ENCODE results near the gene TIMP4. TPM values are rescaled to one million over a fixed set of nuclear protein-coding genes. Genes with fewer than 3 reads are reported as not detected.

The TIMP4 gene
- polyA plus RNA-seq, 2 of the 4 experiments (the other 2 are of a cell fraction), result 15.7 to 16.0 TPM

GRCh38 chr3:12186515-12187286, 28.0 kb upstream of the TIMP4 start:
- FAIRE-seq (no peak), DNase-seq (ENCODE audit: low read depth in 1 of 2, low spot score in 1 of 2) (no peak), ATAC-seq (no peak)
- Histone ChIP-seq H3K4me1 (peaks cover 19% of the 10 kb centered on the region), H3K4me2 (no peak overlapping the region), H3K4me3 (no peak overlapping the region), H3K9me3 (no peaks in the 10 kb centered on the region), H3K27ac (peak overlapping the region; percentile 64 to 90; a peak in 5 of 6 replicates)
- WGBS (ENCODE audit: missing lambda C conversion rate), result 89% methylated on average over 5 of the region's 8 CpGs
- ChIA-PET POLR2A (interaction anchor here (0.9 kb wide), 1 partner anchor 28 kb away, joined by 5 read pairs; the partner anchor contains the start of gene TIMP4), CTCF (interaction anchor here (0.9 to 32.2 kb wide), 6 partner anchors 8 to 293 kb away, joined by 3 to 976 read pairs (median 5); partner anchors contain the start of gene TIMP4)
- TF ChIP-seq ESRRA (IDR thresholded peaks at IDR 0.05; ENCODE audit: borderline replicate concordance, low read length) (no peak), REST (IDR thresholded peaks at IDR 0.05) (no peak), HEYL (CRISPR knock-in tag; IDR thresholded peaks at IDR 0.05) (no peak), FOSB (CRISPR knock-in tag; IDR thresholded peaks at IDR 0.05) (no peak), ZNF302 (CRISPR knock-in tag; IDR thresholded peaks at IDR 0.05) (no peak), CHD2 (IDR thresholded peaks at IDR 0.05; ENCODE audit: low read length, partially characterized antibody) (no peak), TFCP2L1 (CRISPR knock-in tag; IDR thresholded peaks at IDR 0.05) (no peak), NFE2L2 (conservative IDR thresholded peaks at IDR 0.05; ENCODE audit: low read length) (no peak), ZC3H11A (IDR thresholded peaks at IDR 0.05) (no peak), NPAS2 (CRISPR knock-in tag; IDR thresholded peaks at IDR 0.05; ENCODE audit: borderline replicate concordance) (no peak), HDAC2 (IDR thresholded peaks at IDR 0.05) (no peak), HES2 (IDR thresholded peaks at IDR 0.05) (no peak), NR3C1 (IDR thresholded peaks at IDR 0.05) (no peak), RNF2 (IDR thresholded peaks at IDR 0.05; ENCODE audit: borderline replicate concordance, low read depth) (no peak), POLR2AphosphoS2 (conservative IDR thresholded peaks at IDR 0.05; ENCODE audit: low read length) (no peak), MAZ (IDR thresholded peaks at IDR 0.05; ENCODE audit: borderline replicate concordance, low read depth, low read length) (no peak)
- TF ChIP-seq, protein P1, sequence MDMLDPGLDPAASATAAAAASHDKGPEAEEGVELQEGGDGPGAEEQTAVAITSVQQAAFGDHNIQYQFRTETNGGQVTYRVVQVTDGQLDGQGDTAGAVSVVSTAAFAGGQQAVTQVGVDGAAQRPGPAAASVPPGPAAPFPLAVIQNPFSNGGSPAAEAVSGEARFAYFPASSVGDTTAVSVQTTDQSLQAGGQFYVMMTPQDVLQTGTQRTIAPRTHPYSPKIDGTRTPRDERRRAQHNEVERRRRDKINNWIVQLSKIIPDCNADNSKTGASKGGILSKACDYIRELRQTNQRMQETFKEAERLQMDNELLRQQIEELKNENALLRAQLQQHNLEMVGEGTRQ (IDR thresholded peaks at IDR 0.05), result no peak
- TF ChIP-seq, protein P2, sequence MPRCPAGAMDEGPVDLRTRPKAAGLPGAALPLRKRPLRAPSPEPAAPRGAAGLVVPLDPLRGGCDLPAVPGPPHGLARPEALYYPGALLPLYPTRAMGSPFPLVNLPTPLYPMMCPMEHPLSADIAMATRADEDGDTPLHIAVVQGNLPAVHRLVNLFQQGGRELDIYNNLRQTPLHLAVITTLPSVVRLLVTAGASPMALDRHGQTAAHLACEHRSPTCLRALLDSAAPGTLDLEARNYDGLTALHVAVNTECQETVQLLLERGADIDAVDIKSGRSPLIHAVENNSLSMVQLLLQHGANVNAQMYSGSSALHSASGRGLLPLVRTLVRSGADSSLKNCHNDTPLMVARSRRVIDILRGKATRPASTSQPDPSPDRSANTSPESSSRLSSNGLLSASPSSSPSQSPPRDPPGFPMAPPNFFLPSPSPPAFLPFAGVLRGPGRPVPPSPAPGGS (IDR thresholded peaks at IDR 0.05), result no peak
- TF ChIP-seq, protein P3, sequence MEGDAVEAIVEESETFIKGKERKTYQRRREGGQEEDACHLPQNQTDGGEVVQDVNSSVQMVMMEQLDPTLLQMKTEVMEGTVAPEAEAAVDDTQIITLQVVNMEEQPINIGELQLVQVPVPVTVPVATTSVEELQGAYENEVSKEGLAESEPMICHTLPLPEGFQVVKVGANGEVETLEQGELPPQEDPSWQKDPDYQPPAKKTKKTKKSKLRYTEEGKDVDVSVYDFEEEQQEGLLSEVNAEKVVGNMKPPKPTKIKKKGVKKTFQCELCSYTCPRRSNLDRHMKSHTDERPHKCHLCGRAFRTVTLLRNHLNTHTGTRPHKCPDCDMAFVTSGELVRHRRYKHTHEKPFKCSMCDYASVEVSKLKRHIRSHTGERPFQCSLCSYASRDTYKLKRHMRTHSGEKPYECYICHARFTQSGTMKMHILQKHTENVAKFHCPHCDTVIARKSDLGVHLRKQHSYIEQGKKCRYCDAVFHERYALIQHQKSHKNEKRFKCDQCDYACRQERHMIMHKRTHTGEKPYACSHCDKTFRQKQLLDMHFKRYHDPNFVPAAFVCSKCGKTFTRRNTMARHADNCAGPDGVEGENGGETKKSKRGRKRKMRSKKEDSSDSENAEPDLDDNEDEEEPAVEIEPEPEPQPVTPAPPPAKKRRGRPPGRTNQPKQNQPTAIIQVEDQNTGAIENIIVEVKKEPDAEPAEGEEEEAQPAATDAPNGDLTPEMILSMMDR (IDR thresholded peaks at IDR 0.05), result no peak
- TF ChIP-seq, protein P4, sequence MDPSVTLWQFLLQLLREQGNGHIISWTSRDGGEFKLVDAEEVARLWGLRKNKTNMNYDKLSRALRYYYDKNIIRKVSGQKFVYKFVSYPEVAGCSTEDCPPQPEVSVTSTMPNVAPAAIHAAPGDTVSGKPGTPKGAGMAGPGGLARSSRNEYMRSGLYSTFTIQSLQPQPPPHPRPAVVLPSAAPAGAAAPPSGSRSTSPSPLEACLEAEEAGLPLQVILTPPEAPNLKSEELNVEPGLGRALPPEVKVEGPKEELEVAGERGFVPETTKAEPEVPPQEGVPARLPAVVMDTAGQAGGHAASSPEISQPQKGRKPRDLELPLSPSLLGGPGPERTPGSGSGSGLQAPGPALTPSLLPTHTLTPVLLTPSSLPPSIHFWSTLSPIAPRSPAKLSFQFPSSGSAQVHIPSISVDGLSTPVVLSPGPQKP (IDR thresholded peaks at IDR 0.05; ENCODE audit: low read depth, low read length), result no peak

Data from A549 (cell line).